ENCODE measurements around the gene TMEM131.

TMEM131 gene

GRCh38 chr2:97991081-97991856 lies 4.5 kb downstream of the TMEM131 start:
- no peak for DNase-seq (ENCODE audit: low read depth in 2 of 2)

- DNase-seq (ENCODE audit: low read depth in 2 of 2) = no peak
Measured at GRCh38 chr2:97988722-97989121, 7.0 kb downstream of the TMEM131 start.

- no peak for DNase-seq (ENCODE audit: low read depth in 2 of 2)
Measured at GRCh38 chr2:97985998-97986397, 9.8 kb downstream of the TMEM131 start.

- no peak for DNase-seq (ENCODE audit: low read depth in 2 of 2)
Measured at GRCh38 chr2:97983698-97984097, 12.1 kb downstream of the TMEM131 start.

GRCh38 chr2:97983134-97983533 lies 12.6 kb downstream of the TMEM131 start:
- DNase-seq (ENCODE audit: low read depth in 2 of 2) = no peak

- no peak for DNase-seq (ENCODE audit: low read depth in 2 of 2)
Measured at GRCh38 chr2:97982621-97983020, 13.1 kb downstream of the TMEM131 start.

GRCh38 chr2:97981961-97982360 lies 13.8 kb downstream of the TMEM131 start:
- no peak for DNase-seq (ENCODE audit: low read depth in 2 of 2)

GRCh38 chr2:97979904-97980303 lies 15.8 kb downstream of the TMEM131 start:
- no peak for DNase-seq (ENCODE audit: low read depth in 2 of 2)

- DNase-seq (ENCODE audit: low read depth in 2 of 2) = no peak
Measured at GRCh38 chr2:97974471-97974870, 21.3 kb downstream of the TMEM131 start.

GRCh38 chr2:97970293-97971060 lies 25.3 kb downstream of the TMEM131 start:
- DNase-seq (ENCODE audit: low read depth in 2 of 2) = no peak

- DNase-seq (ENCODE audit: low read depth in 2 of 2) = no peak
Measured at GRCh38 chr2:97969081-97970067, 26.4 kb downstream of the TMEM131 start.

GRCh38 chr2:97967931-97968627 lies 27.7 kb downstream of the TMEM131 start:
- DNase-seq (ENCODE audit: low read depth in 2 of 2) = no peak

GRCh38 chr2:97967216-97967592 lies 28.5 kb downstream of the TMEM131 start:
- DNase-seq (ENCODE audit: low read depth in 2 of 2) = no peak

GRCh38 chr2:97966545-97967215 lies 29.1 kb downstream of the TMEM131 start:
- no peak for DNase-seq (ENCODE audit: low read depth in 2 of 2)

GRCh38 chr2:97965116-97965515 lies 30.6 kb downstream of the TMEM131 start:
- DNase-seq (ENCODE audit: low read depth in 2 of 2) = no peak

GRCh38 chr2:97963880-97964279 lies 31.9 kb downstream of the TMEM131 start:
- no peak for DNase-seq (ENCODE audit: low read depth in 2 of 2)

- DNase-seq (ENCODE audit: low read depth in 2 of 2) = no peak
Measured at GRCh38 chr2:97963079-97963406, 32.7 kb downstream of the TMEM131 start.

GRCh38 chr2:97961534-97961933 lies 34.2 kb downstream of the TMEM131 start:
- no peak for DNase-seq (ENCODE audit: low read depth in 2 of 2)

- no peak for DNase-seq (ENCODE audit: low read depth in 2 of 2)
Measured at GRCh38 chr2:97958184-97958583, 37.6 kb downstream of the TMEM131 start.

GRCh38 chr2:97957432-97958183 lies 38.1 kb downstream of the TMEM131 start:
- DNase-seq (ENCODE audit: low read depth in 2 of 2) = no peak
